Measurements from ENCODE around the gene PRMT9.

Gene PRMT9

DNA sequence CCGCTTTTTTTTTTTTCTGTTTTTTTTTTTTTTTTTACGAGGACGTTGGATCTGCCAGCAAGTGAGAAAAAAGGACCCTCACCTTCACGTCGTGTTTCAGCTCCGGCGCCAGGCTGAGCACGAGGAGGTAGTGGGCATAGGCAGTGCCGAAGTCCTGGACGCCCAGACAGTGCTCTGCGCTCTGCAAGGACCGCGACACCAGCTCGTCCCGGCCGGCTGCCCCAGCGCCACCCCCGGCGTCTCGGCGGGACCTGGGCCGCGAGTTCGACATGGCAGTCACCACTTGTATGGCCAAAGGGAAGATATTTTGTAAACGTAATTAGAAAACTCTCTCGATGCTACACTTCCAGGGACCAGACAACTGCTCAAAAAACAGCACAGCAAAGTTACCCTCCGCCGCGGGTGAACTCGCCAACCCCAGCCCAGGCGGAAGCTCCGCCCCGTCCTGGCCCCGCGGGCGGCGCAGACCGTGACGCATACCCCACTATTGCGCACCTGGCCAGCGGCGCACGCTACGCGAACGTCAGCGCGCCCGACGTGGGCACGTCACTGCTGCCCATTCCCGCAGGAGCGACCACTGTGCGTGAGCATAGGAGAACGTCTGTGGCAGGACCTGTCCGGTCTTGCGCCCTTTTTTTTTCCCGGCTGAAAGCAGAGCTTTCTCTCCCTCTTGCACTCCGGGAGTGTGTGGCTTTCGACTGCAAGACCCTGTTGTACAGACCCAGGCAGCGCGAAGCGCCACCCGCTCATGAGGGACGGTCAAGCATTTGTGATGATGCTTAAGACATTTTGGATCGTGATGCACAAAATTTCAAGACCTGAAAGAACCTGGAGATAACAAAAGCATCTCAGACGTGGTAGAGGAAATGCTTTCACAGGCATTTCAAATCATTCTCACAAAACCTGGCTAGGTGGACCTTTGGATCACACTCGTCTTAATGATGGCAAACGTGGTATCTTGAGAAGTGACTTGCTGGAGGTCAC, at the start of gene PRMT9:
TSS of gene PRMT9 (minus strand) at position 447 of the 984 bp plus-strand sequence. CDS start at position 271, 176 bp downstream.
- DNase-seq, result peak; percentile 92 to 93
- peak; percentile 98 for TF ChIP-seq POLR2A (IDR thresholded peaks at IDR 0.05; ENCODE audit: low read length)
- TF ChIP-seq GATA1 (IDR thresholded peaks at IDR 0.05; ENCODE audit: low read depth, low read length), result no peak

DNA sequence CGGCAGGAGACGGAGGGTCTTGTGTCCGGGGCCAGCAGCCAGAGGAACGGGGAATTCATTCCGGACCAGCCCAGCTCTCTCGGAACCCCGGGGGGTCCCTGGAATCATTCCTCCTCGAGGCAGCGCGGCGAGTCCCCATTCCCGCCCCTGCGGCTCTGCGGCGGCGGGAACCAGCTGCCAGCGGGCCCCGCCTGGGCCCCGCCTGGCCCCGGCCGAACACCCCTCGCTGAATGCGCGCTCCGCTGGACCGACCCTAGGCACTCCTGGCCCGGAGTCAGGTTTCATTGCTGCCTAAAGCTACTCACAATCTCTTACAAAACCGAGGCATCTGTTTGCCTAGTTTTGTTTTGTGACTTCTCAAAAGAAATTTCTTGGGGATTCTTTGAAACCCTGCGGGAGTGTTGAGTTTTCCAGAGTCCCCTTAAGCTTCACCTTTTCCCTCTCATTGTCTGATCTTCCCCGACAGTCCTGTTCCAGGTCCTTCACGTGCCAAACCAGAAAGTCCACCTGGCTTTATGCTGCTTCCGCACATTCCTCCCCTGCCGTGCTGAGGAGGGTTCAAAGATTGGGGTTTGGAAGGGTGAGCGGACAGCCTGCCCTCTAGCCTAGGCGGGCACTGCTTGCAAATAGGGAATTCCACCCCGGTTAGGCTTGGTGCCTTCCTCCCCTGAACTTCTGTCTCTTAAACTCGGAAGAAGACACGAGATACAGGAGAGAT, 48.7 kb upstream of the PRMT9 start:
- no peak for TF ChIP-seq GATA1 (IDR thresholded peaks at IDR 0.05; ENCODE audit: low read depth, low read length)
- no peak for TF ChIP-seq POLR2A (IDR thresholded peaks at IDR 0.05; ENCODE audit: low read length)

DNA sequence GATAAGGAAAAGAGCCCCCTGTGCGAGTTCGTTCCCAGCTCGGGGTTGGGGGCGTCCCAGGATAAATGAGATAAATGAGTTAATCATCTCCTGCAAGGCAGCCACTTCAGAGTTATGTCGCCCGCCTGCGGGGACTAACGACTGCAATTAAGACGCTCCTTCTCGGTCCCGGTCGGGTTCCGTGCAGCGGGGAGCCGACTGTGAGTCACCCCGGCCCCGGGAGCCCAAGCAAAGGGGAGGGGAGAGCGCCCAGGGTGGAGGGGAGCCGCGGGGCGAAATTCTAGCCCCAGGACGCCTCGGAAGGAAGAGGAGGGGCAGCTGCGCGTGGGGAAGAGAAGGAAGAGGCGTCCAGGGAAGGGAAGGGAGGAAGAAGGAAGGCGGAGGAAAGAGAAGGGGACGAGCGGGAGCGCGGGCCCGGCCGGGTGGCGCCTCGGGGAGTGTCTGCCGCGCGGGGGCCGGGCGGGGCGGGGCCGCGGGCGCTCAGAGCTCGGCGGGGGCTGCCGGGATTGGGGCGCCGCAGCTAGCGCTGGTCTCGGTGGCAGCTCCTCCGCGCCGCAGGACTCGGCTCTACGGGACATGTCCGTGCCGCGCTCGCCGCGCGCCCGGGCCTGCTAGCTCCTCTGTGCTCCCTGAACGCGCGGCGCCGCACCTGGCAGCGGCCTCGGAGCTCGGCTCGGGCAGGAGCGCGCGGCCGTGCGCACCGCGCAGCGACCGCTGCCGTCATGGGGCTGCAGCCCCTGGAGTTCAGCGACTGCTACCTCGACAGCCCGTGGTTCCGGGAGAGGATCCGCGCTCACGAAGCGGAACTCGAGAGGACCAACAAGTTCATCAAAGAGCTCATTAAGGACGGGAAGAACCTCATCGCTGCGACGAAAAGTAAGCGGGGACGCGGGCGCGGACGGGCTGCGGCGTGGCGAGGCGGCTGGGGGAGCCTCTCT, 47.9 kb upstream of the PRMT9 start, which contains the start of gene ARHGAP10:
TSS of gene ARHGAP10 (plus strand) at position 509 of the 938 bp plus-strand sequence. CDS start at position 723, 214 bp downstream.
- DNase-seq, result peak; percentile 58 to 62
- TF ChIP-seq POLR2A (IDR thresholded peaks at IDR 0.05; ENCODE audit: low read length) (no peak), GATA1 (IDR thresholded peaks at IDR 0.05; ENCODE audit: low read depth, low read length) (no peak)

More for the DNA sequence above, 48.7 kb upstream of the PRMT9 start:
- DNase-seq, result peak; percentile 38 to 44

DNA sequence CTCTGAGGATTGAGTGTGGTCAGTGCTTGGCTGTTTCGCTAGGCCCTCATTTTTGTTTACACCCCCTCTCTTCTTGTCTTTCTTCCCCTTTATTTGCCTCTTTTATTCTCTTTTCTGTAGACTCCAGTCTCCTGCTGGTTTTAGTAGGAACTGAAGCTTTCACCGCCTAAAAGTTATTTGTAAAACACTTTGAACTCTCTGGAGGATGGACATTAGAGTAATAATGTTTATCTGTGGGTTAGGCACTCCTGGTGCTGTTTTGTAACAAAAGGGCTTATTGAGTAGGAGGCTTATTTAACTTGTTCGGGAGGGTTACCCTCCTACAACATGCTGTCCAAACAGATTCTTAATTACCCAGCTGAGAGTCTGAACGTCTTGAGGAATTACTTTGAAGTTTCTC, 46.4 kb upstream of the PRMT9 start:
- DNase-seq, result no peak
- TF ChIP-seq GATA1 (IDR thresholded peaks at IDR 0.05; ENCODE audit: low read depth, low read length) (no peak), POLR2A (IDR thresholded peaks at IDR 0.05; ENCODE audit: low read length) (no peak)

GRCh38 chr4:147727476-147728028, 43.6 kb upstream of the PRMT9 start:
- TF ChIP-seq POLR2A (IDR thresholded peaks at IDR 0.05; ENCODE audit: low read length) (no peak), GATA1 (IDR thresholded peaks at IDR 0.05; ENCODE audit: low read depth, low read length) (no peak)
- no peak for DNase-seq

DNA sequence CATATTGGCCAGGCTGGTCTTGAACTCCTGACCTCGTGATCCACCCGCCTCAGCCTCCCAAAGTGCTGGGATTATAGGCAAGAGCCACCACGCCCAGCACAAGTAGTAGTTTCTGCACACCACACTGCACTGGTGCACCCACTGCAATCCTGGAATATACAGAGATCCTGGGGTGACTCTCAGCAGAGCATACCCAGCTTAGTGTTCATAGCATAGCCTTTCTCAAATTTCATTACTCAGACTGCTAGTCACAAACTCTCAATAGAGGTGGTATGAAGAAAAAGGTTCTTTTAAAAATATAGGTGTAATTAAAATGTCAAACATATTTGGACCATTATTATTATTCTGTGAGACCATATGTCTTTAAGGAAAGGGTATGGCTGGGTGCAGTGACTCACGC, 41.7 kb upstream of the PRMT9 start:
- no peak for DNase-seq
- no peak for TF ChIP-seq GATA1 (IDR thresholded peaks at IDR 0.05; ENCODE audit: low read depth, low read length)
- TF ChIP-seq POLR2A (IDR thresholded peaks at IDR 0.05; ENCODE audit: low read length), result no peak

DNA sequence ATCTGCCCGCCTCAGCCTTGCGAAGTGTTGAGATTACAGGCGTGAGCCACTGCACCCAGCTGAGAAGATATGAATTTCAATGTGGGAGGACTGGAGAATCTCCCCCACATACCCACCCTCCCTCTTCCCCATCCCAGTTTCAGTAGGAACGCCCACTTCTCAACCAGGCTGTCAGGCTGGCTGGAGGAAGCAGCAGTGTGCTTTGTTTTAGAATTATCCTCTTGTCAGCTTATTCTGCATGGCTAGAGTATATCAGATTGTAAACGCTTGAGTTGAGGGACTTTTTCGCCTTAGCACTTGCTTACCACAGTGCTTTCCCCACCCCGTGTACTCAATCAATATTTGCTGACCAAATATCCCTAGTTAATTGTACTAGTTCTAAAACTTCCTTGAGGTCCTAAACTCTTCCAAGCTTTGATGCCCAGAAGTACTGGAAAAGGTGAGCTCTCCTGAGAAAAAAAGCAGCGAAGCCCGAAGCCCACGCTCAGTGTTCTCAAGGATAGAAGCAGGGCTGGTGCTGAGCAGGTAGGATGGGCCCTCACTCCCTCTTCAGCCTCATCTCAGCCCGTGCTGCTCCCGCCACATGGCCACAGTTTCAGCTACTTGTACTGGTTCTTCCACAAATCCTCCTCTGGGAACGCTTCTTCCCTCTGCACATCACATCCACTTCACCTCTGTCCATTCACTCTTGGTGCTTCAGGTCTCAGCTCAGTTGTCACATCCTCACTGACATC, 40.7 kb upstream of the PRMT9 start:
- DNase-seq, result no peak
- TF ChIP-seq GATA1 (IDR thresholded peaks at IDR 0.05; ENCODE audit: low read depth, low read length) (no peak), POLR2A (IDR thresholded peaks at IDR 0.05; ENCODE audit: low read length) (no peak)

- no peak for TF ChIP-seq GATA1 (IDR thresholded peaks at IDR 0.05; ENCODE audit: low read depth, low read length)
- TF ChIP-seq POLR2A (IDR thresholded peaks at IDR 0.05; ENCODE audit: low read length), result no peak
- no peak for DNase-seq
These were observed 39.4 kb upstream of the PRMT9 start for GRCh38 chr4:147723326-147723725.

DNA sequence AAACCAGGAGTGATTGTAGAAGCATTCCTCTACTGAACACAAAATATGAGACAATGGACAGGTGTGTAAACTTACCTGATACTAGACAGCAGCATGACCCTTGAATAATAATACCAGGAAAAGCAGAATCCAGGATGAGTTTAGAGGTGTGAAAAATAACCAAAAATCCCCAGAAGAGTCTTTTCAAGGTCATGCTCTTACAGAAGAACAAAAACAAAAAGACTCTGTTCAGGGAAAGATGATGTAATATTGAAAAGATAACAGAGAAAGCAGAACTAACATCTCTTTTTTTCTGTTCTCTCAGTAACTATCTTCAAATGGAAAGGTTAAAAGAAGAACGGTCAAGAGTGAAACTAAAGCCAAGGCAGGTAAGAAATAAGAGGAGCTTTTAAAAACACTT, 33.9 kb upstream of the PRMT9 start:
- no peak for TF ChIP-seq GATA1 (IDR thresholded peaks at IDR 0.05; ENCODE audit: low read depth, low read length)
- TF ChIP-seq POLR2A (IDR thresholded peaks at IDR 0.05; ENCODE audit: low read length), result no peak
- no peak for DNase-seq

DNA sequence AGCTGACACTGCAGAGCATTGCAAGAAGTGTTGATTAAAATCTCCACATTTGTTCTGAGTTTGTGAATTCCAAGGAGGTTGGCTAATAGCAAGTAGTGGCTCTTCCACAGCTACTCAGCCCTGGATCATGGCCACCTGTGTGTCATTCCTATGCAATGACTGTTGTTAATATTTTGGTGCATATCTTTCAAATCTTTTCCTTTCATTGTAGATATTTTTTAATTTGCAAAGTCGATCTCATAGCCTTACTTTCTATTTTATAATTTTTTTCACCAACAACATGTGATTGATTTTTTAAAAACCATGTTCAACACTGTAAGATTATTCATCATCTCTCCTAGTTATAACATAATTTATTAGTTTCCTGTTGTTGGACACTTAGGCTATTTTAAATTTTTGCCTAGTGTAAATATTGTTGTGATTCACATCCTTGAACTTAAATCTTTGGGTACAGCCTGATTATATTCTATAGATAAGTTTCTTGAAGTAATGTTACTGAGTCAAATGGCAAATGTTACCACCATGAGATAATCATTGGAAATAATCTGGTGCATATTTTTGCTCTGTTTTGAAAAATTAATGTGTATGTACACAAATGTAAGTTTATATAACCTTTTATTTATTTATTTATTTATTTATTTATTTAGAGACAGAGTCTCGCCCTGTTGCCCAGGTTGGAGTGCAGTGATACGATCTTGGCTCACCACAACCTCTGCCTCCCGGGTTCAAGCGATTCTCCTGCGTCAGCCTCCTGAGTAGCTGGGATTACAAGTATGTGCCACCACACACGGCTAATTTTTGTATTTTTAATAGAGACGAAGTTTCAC, 30.8 kb upstream of the PRMT9 start:
- TF ChIP-seq POLR2A (IDR thresholded peaks at IDR 0.05; ENCODE audit: low read length) (no peak), GATA1 (IDR thresholded peaks at IDR 0.05; ENCODE audit: low read depth, low read length) (no peak)
- DNase-seq, result no peak

DNA sequence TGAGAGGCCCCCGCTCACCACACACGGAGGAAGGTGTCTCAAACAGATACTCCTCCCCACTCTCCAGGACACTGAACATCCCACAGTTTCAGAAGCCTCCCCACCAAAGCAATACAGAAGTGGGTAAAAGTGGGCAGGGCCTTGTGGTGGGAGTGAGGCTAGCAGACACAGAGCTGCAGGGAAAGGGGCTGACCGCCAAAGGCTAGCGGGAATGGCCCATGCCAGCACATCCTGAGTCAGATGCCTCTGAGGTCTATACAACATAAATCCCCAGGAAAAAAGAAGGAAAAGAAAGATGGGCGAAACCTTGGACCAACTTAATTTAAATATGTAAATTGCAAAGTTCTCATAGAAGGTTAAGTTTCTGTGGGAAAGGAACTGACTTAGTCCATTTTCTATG, 26.0 kb upstream of the PRMT9 start:
- no peak for DNase-seq
- TF ChIP-seq GATA1 (IDR thresholded peaks at IDR 0.05; ENCODE audit: low read depth, low read length) (no peak), POLR2A (IDR thresholded peaks at IDR 0.05; ENCODE audit: low read length) (no peak)
